Peyer's patch (tissue), 4 donors: ENCODE data around the gene DHRS9.

Experiments
- POLR2A ChIP-seq, 2 donors: fragments of 450-650 bp; IDR thresholded peaks; one replicate each; pipeline ENCODE4 v1.5.1; 2017; ENCODE audit warnings: antibody characterized with exemption in 2 of 2, mild to moderate bottlenecking in 2 of 2, moderate library complexity in 2 of 2
- TF ChIP-seq, protein P1 (sequence below), 6 experiments: fragments of 450-650 bp in 4 of 6; fragments of 200-600 bp in 2 of 6; sonication (generic) in 1 of 6; IDR thresholded peaks; one replicate each; pipeline ENCODE4 v1.5.1; 2017 to 2019; ENCODE audit warnings: antibody characterized with exemption in 6 of 6, mild to moderate bottlenecking in 3 of 6, moderate library complexity in 1 of 6

DNA sequence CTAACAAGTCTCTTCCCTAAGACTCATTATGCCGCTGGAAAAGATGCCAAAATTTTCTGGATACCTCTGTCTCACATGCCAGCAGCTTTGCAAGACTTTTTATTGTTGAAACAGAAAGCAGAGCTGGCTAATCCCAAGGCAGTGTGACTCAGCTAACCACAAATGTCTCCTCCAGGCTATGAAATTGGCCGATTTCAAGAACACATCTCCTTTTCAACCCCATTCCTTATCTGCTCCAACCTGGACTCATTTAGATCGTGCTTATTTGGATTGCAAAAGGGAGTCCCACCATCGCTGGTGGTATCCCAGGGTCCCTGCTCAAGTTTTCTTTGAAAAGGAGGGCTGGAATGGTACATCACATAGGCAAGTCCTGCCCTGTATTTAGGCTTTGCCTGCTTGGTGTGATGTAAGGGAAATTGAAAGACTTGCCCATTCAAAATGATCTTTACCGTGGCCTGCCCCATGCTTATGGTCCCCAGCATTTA is 26.3 kb downstream of the DHRS9 start:
- TF ChIP-seq, protein P1, sequence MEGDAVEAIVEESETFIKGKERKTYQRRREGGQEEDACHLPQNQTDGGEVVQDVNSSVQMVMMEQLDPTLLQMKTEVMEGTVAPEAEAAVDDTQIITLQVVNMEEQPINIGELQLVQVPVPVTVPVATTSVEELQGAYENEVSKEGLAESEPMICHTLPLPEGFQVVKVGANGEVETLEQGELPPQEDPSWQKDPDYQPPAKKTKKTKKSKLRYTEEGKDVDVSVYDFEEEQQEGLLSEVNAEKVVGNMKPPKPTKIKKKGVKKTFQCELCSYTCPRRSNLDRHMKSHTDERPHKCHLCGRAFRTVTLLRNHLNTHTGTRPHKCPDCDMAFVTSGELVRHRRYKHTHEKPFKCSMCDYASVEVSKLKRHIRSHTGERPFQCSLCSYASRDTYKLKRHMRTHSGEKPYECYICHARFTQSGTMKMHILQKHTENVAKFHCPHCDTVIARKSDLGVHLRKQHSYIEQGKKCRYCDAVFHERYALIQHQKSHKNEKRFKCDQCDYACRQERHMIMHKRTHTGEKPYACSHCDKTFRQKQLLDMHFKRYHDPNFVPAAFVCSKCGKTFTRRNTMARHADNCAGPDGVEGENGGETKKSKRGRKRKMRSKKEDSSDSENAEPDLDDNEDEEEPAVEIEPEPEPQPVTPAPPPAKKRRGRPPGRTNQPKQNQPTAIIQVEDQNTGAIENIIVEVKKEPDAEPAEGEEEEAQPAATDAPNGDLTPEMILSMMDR (IDR thresholded peaks at IDR 0.05): no peak
- no peak for TF ChIP-seq POLR2A (IDR thresholded peaks at IDR 0.05)
